K562 (cell line): Measurements from ENCODE around the gene TXNRD3. TPM values are rescaled to one million over a fixed set of nuclear protein-coding genes. Genes with fewer than 3 reads are reported as not detected.

Experiments used
- BHLHE40 ChIP-seq: IDR thresholded peaks from 2 replicates; pipeline ENCODE4 v1.6.1; 2011; ENCODE audit warnings: low read length, improper control_type of control experiment
- C11orf30 ChIP-seq: fragments of 450-650 bp; IDR thresholded peaks from 2 replicates; pipeline ENCODE4 v1.6.1; 2016; ENCODE audit warnings: low read depth, mild to moderate bottlenecking
- DACH1 ChIP-seq: fragments of 450-650 bp; IDR thresholded peaks from 2 replicates; pipeline ENCODE4 v1.6.1; 2018; ENCODE audit not compliant: partially characterized antibody
- GATAD2A ChIP-seq: fragments of 450-650 bp; IDR thresholded peaks from 2 replicates; pipeline ENCODE4 v1.6.1; 2017
- HCFC1 ChIP-seq: IDR thresholded peaks from 2 replicates; pipeline ENCODE4 v1.6.1; 2012; ENCODE audit warnings: low read depth, low read length, improper control_type of control experiment
- HMG20A ChIP-seq: fragments of 450-650 bp; formaldehyde crosslinking; conservative IDR thresholded peaks from 2 replicates; pipeline ENCODE4 v1.4.0; 2020; ENCODE audit warnings: mild to moderate bottlenecking, mixed read lengths
- KLF16 ChIP-seq: IDR thresholded peaks from 2 replicates; pipeline ENCODE4 v1.6.1; 2016; ENCODE audit warnings: antibody characterized with exemption
- MTA3 ChIP-seq: fragments of 450-650 bp; formaldehyde crosslinking; IDR thresholded peaks from 2 replicates; pipeline ENCODE4 v1.6.1; 2017; ENCODE audit warnings: mild to moderate bottlenecking, borderline replicate concordance
- PBX2 ChIP-seq, 2 experiments: IDR thresholded peaks in 1 of 2; conservative IDR thresholded peaks in 1 of 2; 2 replicates each; pipeline ENCODE4 v1.6.1; 2016; ENCODE audit warnings: low read depth in 2 of 2, mild to moderate bottlenecking in 1 of 2, missing compliant biosample characterization in 1 of 2, missing genetic modification characterization in 1 of 2, moderate library complexity in 1 of 2
- RBBP5 ChIP-seq: fragments of 200-600 bp; sonication (generic); IDR thresholded peaks from 2 replicates; pipeline ENCODE4 v1.6.1; 2012; ENCODE audit warnings: borderline replicate concordance, mild to moderate bottlenecking, low read length, control low read depth, inconsistent platforms; ENCODE audit not compliant: insufficient read depth, poor library complexity, severe bottlenecking
- SP1 ChIP-seq: sonication (generic); formaldehyde crosslinking; IDR thresholded peaks from 2 replicates; pipeline ENCODE4 v1.8.1; 2022; ENCODE audit warnings: mild to moderate bottlenecking, missing genetic modification reagents
- TFAM ChIP-seq: fragments of 250-450 bp; sonication (Bioruptor Pico); conservative IDR thresholded peaks from 2 replicates; pipeline ENCODE4 v1.5.0; 2021; ENCODE audit warnings: mild to moderate bottlenecking, moderate library complexity
- XRCC5 ChIP-seq: fragments of 200-400 bp; formaldehyde crosslinking; IDR thresholded peaks from 2 replicates; pipeline ENCODE4 v1.6.1; 2017; ENCODE audit warnings: low read depth, mild to moderate bottlenecking, low read length
- ZFX ChIP-seq: sonication (generic); formaldehyde crosslinking; IDR thresholded peaks from 2 replicates; pipeline ENCODE4 v1.8.0; 2022; ENCODE audit warnings: mild to moderate bottlenecking, missing genetic modification reagents, moderate library complexity
- ZNF274 ChIP-seq: IDR thresholded peaks from 2 replicates; pipeline ENCODE4 v1.6.1; 2011; ENCODE audit warnings: low read depth, mild to moderate bottlenecking, low read length, moderate library complexity, borderline replicate concordance
- ZNF277 ChIP-seq: fragments of 250-450 bp; sonication (Bioruptor Pico); IDR thresholded peaks from 2 replicates; pipeline ENCODE4 v1.8.0; 2022; ENCODE audit warnings: inconsistent platforms, mild to moderate bottlenecking, moderate library complexity, borderline replicate concordance
- ZNF518B ChIP-seq: fragments of 250-450 bp; sonication (Bioruptor Pico); IDR thresholded peaks from 2 replicates; pipeline ENCODE4 v1.5.0; 2021; ENCODE audit warnings: mild to moderate bottlenecking, moderate library complexity
- polyA plus RNA-seq, 8 experiments: library from polyadenylated mRNA; depleted of rRNA in 4 of 8; stranded (reverse) in 5 of 8; unstranded in 3 of 8; fragments of >200 nt; fragmentation: Nextera tagmentation in 2 of 8; fragmentation: Illumina TruSeq in 1 of 8; extraction: Ambion mirVana in 2 of 8; extraction: Trizol in 1 of 8; gene quantifications; 2 replicates each; pipeline versions ENCODE4 v1.2.1 to v1.2.3, GENCODE V29; 2011 to 2014; ENCODE audit warnings: inconsistent platforms in 1 of 8, missing spikeins in 1 of 8
- total RNA-seq, 7 experiments: library from RNA; depleted of rRNA in 6 of 7; stranded (reverse); fragments of >200 nt in 6 of 7; fragmentation: Illumina TruSeq in 2 of 7; extraction: Trizol in 2 of 7; gene quantifications; 2 replicates each; pipeline versions ENCODE4 v1.2.1 to v1.2.3, GENCODE V29; 2011 to 2021; ENCODE audit warnings: low replicate concordance in 1 of 7

The TXNRD3 gene
- total and polyA plus RNA-seq, 9 of the 15 experiments (the other 6 are each of a cell fraction or from before 2014, with no cell fraction given) = 0.96 to 2.3 (median 1.7) TPM

- peak; percentile 75; the same call in 1 of the 2 replicates for TF ChIP-seq BHLHE40
- no peak for TF ChIP-seq C11orf30
- TF ChIP-seq RBBP5 = peak; percentile 55
- no peak for TF ChIP-seq ZNF274
- TF ChIP-seq SP1 = peak; percentile 37; the same call in 1 of the 2 replicates
- TF ChIP-seq ZNF277 (CRISPR knock-in tag) = no peak
- TF ChIP-seq XRCC5 = 0 out of 2 replicates have a peak, but pooled peaks have one; percentile 42
- peak; percentile 96 for TF ChIP-seq HCFC1
- no peak for TF ChIP-seq PBX2 (CRISPR knock-in tag; IDR thresholded peaks at IDR 0.05; ENCODE audit: low read depth)
- TF ChIP-seq PBX2 (tag; conservative IDR thresholded peaks at IDR 0.05; ENCODE audit: low read depth) = no peak
- TF ChIP-seq HMG20A (CRISPR knock-in tag) = no peak
- no peak; the same call in 1 of the 2 replicates for TF ChIP-seq MTA3
- TF ChIP-seq TFAM (CRISPR knock-in tag) = no peak
- no peak for TF ChIP-seq KLF16
- TF ChIP-seq ZFX (CRISPR knock-in tag) = peak; percentile 81
- TF ChIP-seq GATAD2A = no peak
- no peak for TF ChIP-seq DACH1
- no peak for TF ChIP-seq ZNF518B (CRISPR knock-in tag)
Measured at GRCh38 chr3:126703512-126704493, 48.9 kb upstream of the TXNRD3 start, which contains the start of gene CHCHD6 (continued).
